ENCODE measurements around the gene TLL2. TPM values are rescaled to one million over a fixed set of nuclear protein-coding genes. Genes with fewer than 3 reads are reported as not detected.

TLL2 gene
- total RNA-seq, 2 donors from 2014 or later: 0.28 to 0.32 TPM

DNA sequence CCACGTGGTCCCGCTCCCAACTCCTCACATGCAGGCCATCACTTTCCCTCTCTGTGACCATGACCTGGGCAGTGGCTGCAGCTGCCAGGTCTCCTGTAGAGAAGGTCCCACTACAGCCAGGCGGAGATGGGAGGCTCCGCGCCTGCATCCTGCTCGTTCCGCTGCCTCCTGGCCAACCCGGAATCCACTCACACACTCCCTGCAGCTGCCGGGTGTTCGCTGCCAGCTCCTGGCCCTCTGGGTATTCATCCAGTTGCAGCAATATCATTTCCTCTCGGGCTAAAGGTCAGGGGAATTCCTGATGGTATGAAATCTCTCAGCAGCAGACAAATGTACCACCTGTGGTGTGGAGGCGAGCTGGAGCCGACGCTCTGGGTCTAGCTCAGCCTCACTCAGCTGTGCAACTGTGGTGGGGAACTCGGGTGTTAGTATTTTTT is 65.7 kb downstream of the TLL2 start:
- intact Hi-C loops (cut with DNase I): no loop called here
- Histone ChIP-seq H3K9me3 (no peaks in the 10 kb centered on the region), H3K4me3 (no peak overlapping the region), H3K27ac (no peak overlapping the region), H3K4me1 (replicated peaks) (no peaks in the 10 kb centered on the region), H3K36me3 (no peaks in the 10 kb centered on the region), H3K27me3 (replicated peaks; ENCODE audit: insufficient read depth) (no peaks in the 10 kb centered on the region)
- 77% methylated on average over 15 of the region's 15 CpGs for WGBS
- TF ChIP-seq, protein P1, sequence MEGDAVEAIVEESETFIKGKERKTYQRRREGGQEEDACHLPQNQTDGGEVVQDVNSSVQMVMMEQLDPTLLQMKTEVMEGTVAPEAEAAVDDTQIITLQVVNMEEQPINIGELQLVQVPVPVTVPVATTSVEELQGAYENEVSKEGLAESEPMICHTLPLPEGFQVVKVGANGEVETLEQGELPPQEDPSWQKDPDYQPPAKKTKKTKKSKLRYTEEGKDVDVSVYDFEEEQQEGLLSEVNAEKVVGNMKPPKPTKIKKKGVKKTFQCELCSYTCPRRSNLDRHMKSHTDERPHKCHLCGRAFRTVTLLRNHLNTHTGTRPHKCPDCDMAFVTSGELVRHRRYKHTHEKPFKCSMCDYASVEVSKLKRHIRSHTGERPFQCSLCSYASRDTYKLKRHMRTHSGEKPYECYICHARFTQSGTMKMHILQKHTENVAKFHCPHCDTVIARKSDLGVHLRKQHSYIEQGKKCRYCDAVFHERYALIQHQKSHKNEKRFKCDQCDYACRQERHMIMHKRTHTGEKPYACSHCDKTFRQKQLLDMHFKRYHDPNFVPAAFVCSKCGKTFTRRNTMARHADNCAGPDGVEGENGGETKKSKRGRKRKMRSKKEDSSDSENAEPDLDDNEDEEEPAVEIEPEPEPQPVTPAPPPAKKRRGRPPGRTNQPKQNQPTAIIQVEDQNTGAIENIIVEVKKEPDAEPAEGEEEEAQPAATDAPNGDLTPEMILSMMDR (IDR thresholded peaks at IDR 0.05): no peak
- TF ChIP-seq POLR2A (IDR thresholded peaks at IDR 0.05) (no peak), POLR2AphosphoS5 (IDR thresholded peaks at IDR 0.05) (no peak)
- no peak for DNase-seq (ENCODE audit: low spot score)

DNA sequence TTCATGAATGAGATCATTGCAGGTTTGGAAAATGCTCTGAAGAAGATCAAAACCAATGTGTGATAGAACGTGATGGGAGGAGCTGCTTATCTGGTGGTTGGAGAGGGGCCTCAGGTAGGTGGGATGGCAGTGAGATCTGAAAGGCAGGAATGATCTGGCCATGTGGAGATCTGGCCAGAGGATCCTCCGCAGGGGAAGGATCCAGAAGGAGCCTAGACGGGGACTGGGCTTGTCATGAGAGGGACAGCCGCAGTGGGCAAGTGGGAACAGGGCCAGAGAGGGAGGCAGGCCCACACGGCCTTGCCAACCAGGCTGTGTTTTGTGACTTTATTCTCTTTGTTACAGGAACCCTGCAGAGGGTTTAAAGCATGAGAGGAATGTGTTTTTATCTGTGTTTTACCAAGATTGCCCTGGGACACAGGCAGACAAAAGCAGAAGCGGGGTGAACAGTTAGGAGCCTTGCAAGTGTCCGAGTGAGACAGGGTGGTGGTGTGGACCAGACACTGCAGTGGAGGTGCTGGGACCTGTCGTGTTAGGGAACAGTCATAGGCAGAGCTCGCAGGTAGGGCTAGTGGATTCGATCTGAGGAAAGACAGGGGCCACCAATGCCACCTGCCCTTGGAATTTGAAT is 66.6 kb downstream of the TLL2 start:
- 60% methylated on average over 10 of the region's 10 CpGs for WGBS
- H3K27ac ChIP-seq: no peak overlapping the region
- no peaks in the 10 kb centered on the region for H3K27me3 ChIP-seq (replicated peaks; ENCODE audit: insufficient read depth)
- intact Hi-C loops (cut with DNase I): no loop called here
- DNase-seq (ENCODE audit: low spot score): no peak
- H3K9me3 ChIP-seq: no peaks in the 10 kb centered on the region
- H3K36me3 ChIP-seq: no peaks in the 10 kb centered on the region
- no peaks in the 10 kb centered on the region for H3K4me1 ChIP-seq (replicated peaks)
- H3K4me3 ChIP-seq: no peak overlapping the region
- TF ChIP-seq POLR2AphosphoS5 (IDR thresholded peaks at IDR 0.05): no peak

DNA sequence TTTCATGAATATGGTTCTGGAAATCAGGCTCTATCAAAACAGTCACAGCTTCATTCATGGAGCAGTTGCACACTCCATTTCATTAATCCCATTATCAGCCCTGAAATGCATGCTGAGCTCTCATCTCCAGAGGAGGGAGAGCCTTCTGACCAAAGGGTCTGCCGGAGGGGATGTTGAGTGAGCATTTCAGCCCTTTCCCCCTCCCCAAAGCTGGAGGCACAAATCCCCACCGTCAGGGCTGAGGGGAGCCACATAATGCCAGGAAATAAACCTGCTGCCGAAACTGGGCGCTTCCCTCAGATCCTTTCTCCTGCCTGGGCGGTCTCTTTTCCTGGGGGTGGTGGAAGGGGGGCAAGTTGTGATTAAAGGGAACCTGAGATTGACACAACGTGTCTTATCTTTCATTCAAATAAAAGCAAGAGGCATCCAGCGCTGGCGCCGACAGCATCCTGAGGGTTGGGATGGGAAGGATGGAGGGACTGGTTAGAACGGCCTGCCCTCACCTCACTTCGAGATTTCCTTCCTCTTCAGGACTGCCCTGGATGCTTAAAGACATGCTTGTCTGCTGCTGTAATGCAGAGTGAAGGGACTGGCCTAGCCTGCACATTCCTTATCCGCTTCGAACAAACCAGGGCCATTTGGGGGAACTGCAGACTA is 71.6 kb downstream of the TLL2 start:
- intact Hi-C loops (cut with DNase I): no loop called here
- no peaks in the 10 kb centered on the region for H3K27me3 ChIP-seq (replicated peaks; ENCODE audit: insufficient read depth)

DNA sequence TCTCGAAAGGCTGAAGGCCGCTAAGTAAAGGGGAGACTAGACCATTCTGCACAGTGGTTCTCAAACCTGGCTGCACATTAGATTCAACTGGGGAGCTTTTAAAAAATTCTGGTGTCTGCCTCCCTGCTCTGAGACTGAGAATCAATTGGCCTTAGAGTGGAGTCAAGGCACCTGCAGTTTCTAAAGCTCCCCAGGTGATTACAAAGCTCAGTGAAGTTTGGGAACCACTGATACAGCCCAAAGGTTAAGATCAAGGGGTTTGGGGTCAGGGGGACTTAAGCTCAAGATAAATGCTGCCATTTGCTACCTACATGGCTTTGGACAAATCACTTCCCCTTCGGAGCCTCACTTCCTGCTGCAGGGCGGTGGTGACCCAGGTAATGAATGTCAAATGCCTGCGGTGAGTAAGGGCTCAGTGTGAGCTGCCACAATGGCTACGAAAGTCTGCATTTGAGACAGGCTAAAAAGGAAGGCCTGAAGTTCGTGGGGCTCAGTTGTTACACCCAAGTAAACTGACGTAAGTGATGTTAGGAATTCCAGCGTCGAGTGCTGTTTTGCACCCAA is 72.3 kb downstream of the TLL2 start:
- DNase-seq (ENCODE audit: low spot score): no peak
- TF ChIP-seq, protein P1 (IDR thresholded peaks at IDR 0.05): no peak
- no peak for TF ChIP-seq POLR2AphosphoS5 (IDR thresholded peaks at IDR 0.05)
- TF ChIP-seq POLR2A (IDR thresholded peaks at IDR 0.05): no peak
- intact Hi-C loops (cut with DNase I): no loop called here
- Histone ChIP-seq H3K36me3 (no peaks in the 10 kb centered on the region), H3K27ac (no peak overlapping the region), H3K4me1 (replicated peaks) (no peaks in the 10 kb centered on the region), H3K27me3 (replicated peaks; ENCODE audit: insufficient read depth) (no peaks in the 10 kb centered on the region), H3K4me3 (no peak overlapping the region), H3K9me3 (no peaks in the 10 kb centered on the region)
- WGBS: 74% methylated on average over 10 of the region's 10 CpGs

More for the DNA sequence above, 71.6 kb downstream of the TLL2 start:
- 59% methylated on average over 13 of the region's 13 CpGs for WGBS
- no peak overlapping the region for H3K27ac ChIP-seq
- TF ChIP-seq, protein P1 (IDR thresholded peaks at IDR 0.05): no peak
- TF ChIP-seq POLR2AphosphoS5 (IDR thresholded peaks at IDR 0.05) (no peak), POLR2A (IDR thresholded peaks at IDR 0.05) (no peak)
- H3K36me3 ChIP-seq: no peaks in the 10 kb centered on the region
- H3K4me1 ChIP-seq (replicated peaks): no peaks in the 10 kb centered on the region
- no peak for DNase-seq (ENCODE audit: low spot score)
- no peak overlapping the region for H3K4me3 ChIP-seq
- no peaks in the 10 kb centered on the region for H3K9me3 ChIP-seq

DNA sequence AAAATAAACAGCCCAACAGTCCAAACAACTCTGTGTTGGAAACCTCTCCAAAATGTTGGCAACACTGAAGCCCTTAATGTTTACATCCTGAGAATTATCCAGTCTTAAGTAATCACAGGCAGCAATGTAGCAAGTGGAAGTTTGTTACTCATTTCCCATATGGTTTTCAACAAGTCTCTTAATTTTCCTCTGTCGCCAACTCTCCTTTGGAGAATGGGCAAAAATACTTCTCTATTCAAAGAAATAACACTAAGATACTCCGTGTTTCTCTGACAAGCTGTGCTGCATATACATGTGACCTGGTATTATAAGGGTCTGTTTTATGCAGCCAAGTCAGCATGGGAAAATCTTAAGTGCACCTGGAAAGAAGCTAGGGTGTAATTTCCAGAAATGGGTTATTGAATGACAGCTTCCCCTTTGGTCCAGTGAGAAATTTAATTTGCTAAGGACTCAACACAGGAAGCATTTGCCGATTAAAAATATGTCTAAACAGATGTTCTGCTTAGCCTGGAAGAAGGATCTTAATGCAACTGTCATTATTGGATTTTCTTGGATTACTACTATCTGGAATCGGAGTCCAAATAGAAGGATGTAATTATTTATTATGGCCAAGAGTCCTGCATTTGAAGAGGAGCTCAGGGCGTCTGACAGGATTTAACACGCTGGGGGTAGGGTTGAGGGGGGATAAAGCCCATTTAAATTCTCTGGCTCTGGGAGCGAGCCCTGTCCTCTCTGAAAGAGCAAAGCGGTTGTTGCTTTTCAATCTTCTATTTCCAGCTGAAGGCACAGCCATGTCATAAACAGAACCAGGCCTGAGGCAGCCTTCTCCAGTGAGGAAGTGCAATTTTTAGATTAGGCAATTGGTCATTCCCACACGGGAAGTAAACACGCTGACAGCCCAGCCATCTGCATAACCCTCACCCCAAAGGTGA is 73.1 kb downstream of the TLL2 start:
- 56% methylated on average over 10 of the region's 10 CpGs for WGBS
- no peaks in the 10 kb centered on the region for H3K9me3 ChIP-seq
- no peak overlapping the region for H3K4me3 ChIP-seq
- intact Hi-C loops (cut with DNase I): no loop called here
- TF ChIP-seq, protein P1 (IDR thresholded peaks at IDR 0.05): no peak
- no peak for TF ChIP-seq POLR2A (IDR thresholded peaks at IDR 0.05)
- TF ChIP-seq POLR2AphosphoS5 (IDR thresholded peaks at IDR 0.05): no peak
- H3K27ac ChIP-seq: no peak overlapping the region
- H3K4me1 ChIP-seq (replicated peaks): no peaks in the 10 kb centered on the region
- DNase-seq (ENCODE audit: low spot score): no peak
- no peaks in the 10 kb centered on the region for H3K27me3 ChIP-seq (replicated peaks; ENCODE audit: insufficient read depth)
- no peaks in the 10 kb centered on the region for H3K36me3 ChIP-seq
